Common myeloid progenitor, CD34-positive (primary cell): ENCODE measurements around the gene NUP85.

Experiments
- CTCF ChIA-PET: fragments of 350-600 bp; sonication (Branson Sonifier 250); formaldehyde crosslinking; loops from one replicate; lab custom pipeline; 2021; ENCODE audit warnings: antibody characterized with exemption; lab: Charles Lee
- POLR2A ChIA-PET: fragments of 350-600 bp; sonication (Branson Sonifier 250); formaldehyde crosslinking; loops from one replicate; lab custom pipeline; 2021; ENCODE audit warnings: antibody characterized with exemption; lab: Charles Lee
- DNase-seq, 3 donors: peaks; one replicate each; pipeline versions ENCODE4 v3.0.0 to v3.0.0-alpha.2; 2013
- H3K27ac ChIP-seq, 2 experiments: 1 replicate in 1 of 2; 2 replicates in 1 of 2; pipeline ENCODE4 v1.7.0; 2013; ENCODE audit warnings: inconsistent platforms in 2 of 2, low read length in 2 of 2, mild to moderate bottlenecking in 2 of 2, low read depth in 1 of 2, moderate library complexity in 1 of 2; ENCODE audit not compliant: severe bottlenecking in 2 of 2, insufficient read depth in 1 of 2, poor library complexity in 1 of 2
- H3K27me3 ChIP-seq, 5 experiments: replicated peaks in 2 of 5; 1 replicate in 3 of 5; 2 replicates in 2 of 5; pipeline versions ENCODE4 v1.6.1 to v1.7.0; 2013; ENCODE audit warnings: low read length in 4 of 5, mild to moderate bottlenecking in 2 of 5, moderate library complexity in 2 of 5, inconsistent platforms in 1 of 5; ENCODE audit not compliant: insufficient read depth in 5 of 5, control insufficient read depth in 4 of 5
- H3K36me3 ChIP-seq, 4 experiments: 1 replicate in 2 of 4; 2 replicates in 2 of 4; pipeline versions ENCODE4 v1.6.1 to v1.7.0; 2013; ENCODE audit warnings: low read length in 3 of 4, control low read depth in 1 of 4, mild to moderate bottlenecking in 1 of 4; ENCODE audit not compliant: control insufficient read depth in 4 of 4, insufficient read depth in 4 of 4
- H3K4me1 ChIP-seq, 4 experiments: 1 replicate in 3 of 4; 2 replicates in 1 of 4; pipeline versions ENCODE4 v1.6.1 to v1.7.1; 2013; ENCODE audit warnings: low read length in 3 of 4, mild to moderate bottlenecking in 3 of 4, control low read depth in 1 of 4, inconsistent platforms in 1 of 4, moderate library complexity in 1 of 4; ENCODE audit not compliant: control insufficient read depth in 4 of 4, insufficient read depth in 4 of 4; ENCODE audit errors: control extremely low read depth in 1 of 4
- H3K4me3 ChIP-seq, 7 experiments: 1 replicate in 4 of 7; 2 replicates in 3 of 7; pipeline versions ENCODE4 v1.5.1 to v1.7.0; 2013; ENCODE audit warnings: mild to moderate bottlenecking in 7 of 7, low read length in 6 of 7, moderate library complexity in 6 of 7, inconsistent platforms in 2 of 7, low read depth in 2 of 7, control low read depth in 1 of 7; ENCODE audit not compliant: insufficient read depth in 4 of 7, control insufficient read depth in 1 of 7; ENCODE audit errors: extremely low read depth in 1 of 7
- H3K9me3 ChIP-seq, 5 experiments: 1 replicate in 4 of 5; 2 replicates in 1 of 5; pipeline versions ENCODE4 v1.6.1 to v1.7.1; 2013; ENCODE audit warnings: low read length in 4 of 5, mild to moderate bottlenecking in 2 of 5, inconsistent platforms in 1 of 5, low read depth in 1 of 5, moderate library complexity in 1 of 5; ENCODE audit not compliant: control insufficient read depth in 4 of 5, insufficient read depth in 2 of 5; ENCODE audit errors: control extremely low read depth in 1 of 5
- WGBS: methylation state at CpG from one replicate; pipeline ENCODE4 v1.1.5; 2013; ENCODE audit not compliant: insufficient coverage; 5-methylcytosine and 5-hydroxymethylcytosine counted together

Gene NUP85

DNA sequence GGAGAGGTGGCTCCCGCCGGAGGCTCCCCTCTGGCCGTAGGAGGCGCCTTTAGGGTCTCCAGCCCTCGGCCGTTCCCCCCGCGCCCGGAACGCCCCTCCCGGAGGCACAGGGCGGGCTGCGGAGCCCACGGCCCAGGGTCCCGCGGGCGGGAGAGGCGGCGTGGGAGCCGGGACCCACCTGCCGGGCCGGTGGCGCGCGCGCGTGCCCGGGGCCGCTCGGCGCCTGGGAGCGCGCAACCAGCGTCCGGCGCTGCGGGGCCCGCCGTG, 65.4 kb downstream of the NUP85 start, which contains the start of gene MIF4GD:
Gene MIF4GD (minus strand): TSS at position 266 of the 267 bp plus-strand sequence. CDS start 1,036 bp downstream, outside the sequence.
- POLR2A ChIA-PET, result interaction anchor here (0.7 to 2.5 kb wide), 5 partner anchors 9 to 398 kb away, joined by 3 to 39 read pairs (median 4); partner anchors contain the start of genes FDXR, GGA3, MRPS7 and SLC25A19
- WGBS, result 0% methylated on average over 36 of the region's 39 CpGs
- H3K36me3 ChIP-seq, result peaks cover 2 to 53% (median 34%) of the 10 kb centered on the region in 4 experiments
- peak within 1 kb of the TSS; percentile 85 to 90 for H3K27ac ChIP-seq
- CTCF ChIA-PET, result interaction anchor here (0.6 to 5.1 kb wide), 23 partner anchors 10 to 375 kb away, joined by 3 to 40 read pairs (median 5); partner anchors contain the start of genes GGA3, MRPS7, NUP85 and SLC25A19
- peaks cover 0 to 53% (median 28%) of the 10 kb centered on the region in 4 experiments for H3K4me1 ChIP-seq
- H3K9me3 ChIP-seq, result no peaks in the 10 kb centered on the region
- H3K4me3 ChIP-seq, result peak within 1 kb of the TSS; percentile 79 to 96 (median 91)
- peak in 1 of 3 donors; percentile 88 for DNase-seq
- no peaks in the 10 kb centered on the region for H3K27me3 ChIP-seq

DNA sequence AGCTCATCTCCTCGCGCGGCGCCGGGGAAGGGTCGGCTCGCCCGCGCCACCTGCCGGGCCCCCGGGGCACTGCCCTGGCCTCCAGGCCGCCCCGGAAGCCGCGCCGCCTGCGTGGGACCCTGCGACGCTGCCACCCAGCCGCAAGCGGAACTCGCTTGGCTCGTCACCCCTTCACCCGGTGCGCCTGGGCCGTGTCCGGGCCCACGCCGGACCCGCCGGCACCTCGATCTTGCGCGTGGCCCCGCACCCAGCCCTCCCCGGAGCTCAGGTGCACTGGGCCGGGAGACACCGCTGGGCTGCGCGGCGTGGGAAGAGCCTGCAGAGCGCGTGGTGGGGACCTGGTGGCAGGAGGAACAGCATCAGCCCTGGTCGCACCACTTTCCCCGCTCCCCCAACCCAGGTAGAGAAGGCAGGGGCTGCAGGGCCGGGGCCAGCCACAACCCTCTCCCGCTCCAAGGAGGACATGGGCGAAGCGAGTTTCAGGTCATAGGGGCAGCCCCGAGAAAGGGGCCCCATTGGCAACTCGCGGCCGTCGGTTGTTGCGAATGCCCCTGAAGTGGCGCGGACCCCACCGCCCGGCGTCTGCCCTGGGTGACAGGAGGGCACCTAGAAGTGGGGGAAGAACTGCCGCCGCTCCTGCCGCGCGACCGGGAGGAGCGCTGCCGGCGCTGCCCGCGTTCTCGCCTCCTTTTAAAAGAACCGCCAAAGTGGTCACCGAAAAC, 65.9 kb downstream of the NUP85 start:
- peaks cover 0 to 53% (median 27%) of the 10 kb centered on the region in 4 experiments for H3K4me1 ChIP-seq
- H3K27me3 ChIP-seq, result no peaks in the 10 kb centered on the region
- peak overlapping the region; percentile 79 to 96 (median 91) for H3K4me3 ChIP-seq
- ChIA-PET CTCF (interaction anchor here (0.6 to 5.1 kb wide), 23 partner anchors 11 to 375 kb away, joined by 3 to 40 read pairs (median 5); partner anchors contain the start of genes GGA3, MRPS7, NUP85 and SLC25A19), POLR2A (interaction anchor here (0.7 to 2.5 kb wide), 5 partner anchors 10 to 398 kb away, joined by 3 to 39 read pairs (median 4); partner anchors contain the start of genes FDXR, GGA3, MRPS7 and SLC25A19)
- H3K9me3 ChIP-seq, result no peaks in the 10 kb centered on the region
- DNase-seq, result peak; percentile 61 to 84 (median 72)
- peaks cover 2 to 48% (median 29%) of the 10 kb centered on the region in 4 experiments for H3K36me3 ChIP-seq
- under 1% methylated on average over 65 of the region's 74 CpGs for WGBS
- H3K27ac ChIP-seq, result peak overlapping the region in 1 of 2 experiments; percentile 64

DNA sequence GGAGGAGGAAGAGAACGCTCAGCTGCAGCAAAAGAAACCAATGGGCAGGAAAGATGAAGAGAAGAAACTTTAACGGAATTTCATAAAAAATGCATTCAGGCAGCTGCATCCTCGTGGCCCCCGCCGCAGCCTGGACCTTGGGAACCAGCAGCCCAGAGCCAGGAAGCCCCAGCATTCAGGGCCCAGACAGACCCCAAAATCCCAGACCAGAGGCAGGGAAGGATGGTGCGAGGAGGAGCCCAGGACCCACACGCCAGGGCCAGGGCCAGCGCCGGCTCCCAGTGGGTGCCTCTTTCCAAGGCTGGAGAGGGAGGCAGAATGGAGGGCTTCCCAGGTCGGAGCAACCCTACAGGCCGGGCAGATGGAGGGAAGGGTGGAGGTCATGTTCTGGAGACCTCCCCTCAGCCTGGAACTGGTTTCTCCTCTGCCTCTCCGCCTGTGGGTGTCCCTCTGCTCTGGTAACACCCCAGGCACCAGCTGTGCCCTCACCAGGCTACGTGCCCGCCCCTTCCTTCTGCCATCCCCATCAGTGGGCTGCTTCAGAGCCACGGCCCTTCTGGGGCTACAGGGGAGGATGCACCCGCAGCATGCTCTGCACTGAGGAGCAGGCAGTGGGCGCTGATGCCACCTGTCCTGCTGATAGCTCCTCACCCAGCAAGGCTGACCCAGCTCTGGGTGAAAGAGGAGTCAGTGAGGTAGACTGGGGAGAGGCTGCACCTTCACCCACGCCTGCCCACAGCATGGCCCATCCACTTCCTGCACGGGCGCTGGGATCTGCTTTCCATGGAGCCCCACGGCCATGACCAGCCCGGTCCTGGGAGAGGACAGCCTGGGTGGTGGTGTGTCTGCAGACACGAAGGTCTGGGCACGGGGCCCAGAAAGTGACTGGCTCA, 66.7 kb downstream of the NUP85 start:
- Histone ChIP-seq H3K36me3 (peaks cover 4 to 44% (median 27%) of the 10 kb centered on the region in 4 experiments), H3K9me3 (no peaks in the 10 kb centered on the region), H3K27ac (peak overlapping the region in 1 of 2 experiments; percentile 64), H3K4me1 (peaks cover 0 to 46% (median 27%) of the 10 kb centered on the region in 4 experiments), H3K27me3 (no peaks in the 10 kb centered on the region), H3K4me3 (peak overlapping the region; percentile 79 to 96 (median 91))
- ChIA-PET CTCF (interaction anchor here (1.0 to 5.1 kb wide), 8 partner anchors 10 to 158 kb away, joined by 4 to 40 read pairs (median 16); partner anchors contain the start of genes GGA3, MRPS7 and SLC25A19), POLR2A (interaction anchor here (1.6 to 2.5 kb wide), 3 partner anchors 11 to 134 kb away, joined by 4 to 39 read pairs (median 13); partner anchors contain the start of genes GGA3, MRPS7 and SLC25A19)
- 63% methylated on average over 23 of the region's 24 CpGs for WGBS
- DNase-seq, result no peak

DNA sequence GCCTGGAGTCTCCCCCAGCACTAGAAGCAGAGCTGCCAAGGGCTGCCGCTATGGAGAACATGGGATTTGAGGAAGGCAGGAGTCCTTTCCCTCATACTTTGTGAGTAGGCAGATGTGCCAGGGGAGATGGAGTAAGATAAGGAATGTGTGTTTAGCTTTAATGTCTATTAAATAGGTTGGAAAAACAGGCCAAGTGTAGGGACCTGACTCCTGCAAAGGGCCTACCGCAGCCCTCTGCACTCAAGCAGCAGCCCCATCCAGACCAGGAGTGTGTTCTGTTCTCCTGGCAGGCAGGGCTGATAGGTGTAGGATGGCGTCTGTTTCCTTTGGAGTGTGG, 67.3 kb downstream of the NUP85 start:
- ChIA-PET CTCF (interaction anchor here (3.5 to 5.1 kb wide), 2 partner anchors 12 to 17 kb away, joined by 20 to 40 read pairs; partner anchors contain the start of genes GGA3, MRPS7 and SLC25A19), POLR2A (no interaction called here)

DNA sequence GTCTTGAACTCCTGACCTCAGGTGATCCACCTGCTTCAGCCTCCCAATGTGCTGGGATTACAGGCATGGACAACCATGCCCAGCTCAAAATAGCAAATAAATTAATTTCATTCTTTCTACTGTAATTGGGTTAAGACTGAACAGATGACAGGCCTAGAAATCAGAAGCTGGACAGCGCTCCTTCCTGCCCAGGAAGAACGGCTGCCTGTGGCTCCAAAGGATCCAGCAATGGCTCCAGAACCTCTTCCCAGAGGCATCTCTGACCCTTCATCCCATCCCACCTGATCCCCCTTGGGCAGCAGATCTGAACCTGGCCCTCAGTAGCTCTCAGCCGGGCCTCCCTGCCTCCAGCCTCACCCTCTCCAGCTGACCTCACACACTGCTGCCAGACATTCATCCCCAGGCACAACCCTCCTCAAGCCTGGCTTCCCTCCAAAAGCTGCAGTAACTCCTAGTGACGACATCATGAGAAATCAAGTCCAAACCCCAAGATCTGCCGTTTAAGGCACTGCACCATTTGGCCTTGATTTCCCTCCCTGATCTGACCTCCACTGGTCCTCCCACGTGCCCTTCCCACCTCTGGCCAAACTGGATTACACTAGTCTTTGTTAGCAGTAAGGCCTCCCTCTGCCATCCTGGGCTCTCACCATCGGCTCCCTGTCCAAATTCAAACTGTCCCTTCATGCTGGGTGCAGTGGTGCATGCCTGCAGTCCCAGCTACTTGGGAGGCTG, 68.7 kb downstream of the NUP85 start:
- no peak overlapping the region for H3K27ac ChIP-seq
- no peaks in the 10 kb centered on the region for H3K9me3 ChIP-seq
- DNase-seq, result no peak
- WGBS, result 98% methylated on average over 7 of the region's 7 CpGs
- peaks cover 5 to 49% (median 32%) of the 10 kb centered on the region in 4 experiments for H3K36me3 ChIP-seq
- H3K27me3 ChIP-seq, result no peaks in the 10 kb centered on the region
- peaks cover 0 to 33% (median 25%) of the 10 kb centered on the region in 4 experiments for H3K4me1 ChIP-seq
- no peak overlapping the region for H3K4me3 ChIP-seq
- POLR2A ChIA-PET, result interaction anchor here (0.6 to 1.6 kb wide), 2 partner anchors 12 to 42 kb away, joined by 3 read pairs; partner anchors contain the start of genes GGA3 and MRPS7
- CTCF ChIA-PET, result interaction anchor here (1.2 to 5.1 kb wide), 3 partner anchors 13 to 62 kb away, joined by 3 to 40 read pairs (median 4); partner anchors contain the start of genes GGA3 and MRPS7

More for the DNA sequence above, 67.3 kb downstream of the NUP85 start:
- peaks cover 5 to 43% (median 29%) of the 10 kb centered on the region in 4 experiments for H3K36me3 ChIP-seq
- no peaks in the 10 kb centered on the region for H3K9me3 ChIP-seq
- H3K4me3 ChIP-seq, result no peak overlapping the region
- no peak for DNase-seq
- WGBS, result 76% methylated on average over 3 of the region's 3 CpGs
- H3K4me1 ChIP-seq, result peaks cover 0 to 40% (median 27%) of the 10 kb centered on the region in 4 experiments
- no peaks in the 10 kb centered on the region for H3K27me3 ChIP-seq
- H3K27ac ChIP-seq, result no peak overlapping the region

DNA sequence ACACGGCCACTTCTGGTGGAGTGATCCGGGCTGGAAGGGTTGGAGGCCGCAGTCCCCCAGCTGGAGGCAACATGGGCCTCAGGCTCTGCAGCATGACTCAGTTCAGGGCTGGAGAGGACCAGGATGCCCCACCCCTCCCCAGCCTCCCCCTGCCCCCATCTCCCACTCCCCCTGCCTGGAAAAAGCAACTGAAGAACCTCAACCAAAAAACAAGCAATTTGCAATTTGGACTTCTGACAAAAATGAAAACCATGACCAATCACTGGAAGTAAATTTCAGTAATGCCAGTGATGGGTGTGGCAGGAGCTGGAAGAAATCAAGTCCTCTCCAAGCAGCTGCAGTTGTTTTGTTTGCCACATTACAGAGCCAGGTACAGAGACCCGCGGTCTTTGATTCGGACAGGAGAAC, 72.2 kb downstream of the NUP85 start:
- 93% methylated on average over 2 of the region's 6 CpGs for WGBS
- no peak for DNase-seq
- CTCF ChIA-PET, result interaction anchor here (1.0 kb wide), 1 partner anchor 33 kb away, joined by 3 read pairs; no protein-coding TSS in a partner anchor
- H3K36me3 ChIP-seq, result peaks cover 5 to 66% (median 45%) of the 10 kb centered on the region in 4 experiments
- H3K9me3 ChIP-seq, result no peaks in the 10 kb centered on the region
- H3K4me1 ChIP-seq, result peaks cover 0 to 8% (median 2%) of the 10 kb centered on the region in 4 experiments
- no peaks in the 10 kb centered on the region for H3K27me3 ChIP-seq
- POLR2A ChIA-PET, result no interaction called here
- H3K27ac ChIP-seq, result no peak overlapping the region
- no peak overlapping the region for H3K4me3 ChIP-seq
